ENCODE measurements around the gene CHURC1.
A peak's percentile ranks its signal among the peaks of the same experiment; 100 is the strongest.

DNA sequence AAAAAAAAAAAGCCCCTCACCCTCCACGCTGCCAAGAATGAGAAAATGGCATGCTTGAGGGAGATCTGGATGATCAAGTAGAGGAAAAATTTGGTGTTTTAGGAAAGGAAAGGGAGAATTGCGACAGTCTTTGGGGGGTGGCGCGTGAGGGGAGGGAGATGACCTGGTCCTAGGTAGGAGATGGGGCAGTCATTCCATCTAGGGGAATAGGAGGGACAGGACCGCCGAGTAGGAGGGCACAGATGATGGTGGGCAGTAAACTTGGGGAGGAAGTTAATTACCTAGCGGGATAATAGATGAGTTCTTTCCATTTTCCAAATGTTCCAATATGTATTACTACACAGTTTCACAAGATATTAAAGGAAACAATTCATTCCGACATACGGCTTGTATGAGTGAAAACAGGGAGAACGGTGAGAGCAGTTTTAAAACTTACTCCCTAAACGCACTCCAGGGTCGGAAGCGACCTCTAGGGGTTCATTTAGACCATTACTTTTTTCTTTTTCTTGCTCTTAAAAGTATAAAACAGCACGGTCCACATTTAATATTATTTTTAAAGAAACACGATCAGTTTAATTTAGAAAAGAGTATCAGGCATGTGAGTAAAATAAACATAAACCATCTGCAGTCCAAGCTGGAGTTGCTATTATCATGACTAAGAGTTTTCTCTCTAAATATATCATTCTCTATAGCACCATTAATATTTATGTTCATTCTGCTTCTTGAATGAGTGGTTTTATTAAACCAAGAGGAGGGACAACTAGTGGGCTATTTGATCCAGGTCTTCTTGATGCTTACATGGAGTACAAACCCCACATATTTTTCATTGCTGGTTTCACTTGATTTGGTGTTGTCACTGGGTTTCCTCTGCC lies 69.4 kb downstream of the CHURC1 start:
- TF ChIP-seq, protein P1, sequence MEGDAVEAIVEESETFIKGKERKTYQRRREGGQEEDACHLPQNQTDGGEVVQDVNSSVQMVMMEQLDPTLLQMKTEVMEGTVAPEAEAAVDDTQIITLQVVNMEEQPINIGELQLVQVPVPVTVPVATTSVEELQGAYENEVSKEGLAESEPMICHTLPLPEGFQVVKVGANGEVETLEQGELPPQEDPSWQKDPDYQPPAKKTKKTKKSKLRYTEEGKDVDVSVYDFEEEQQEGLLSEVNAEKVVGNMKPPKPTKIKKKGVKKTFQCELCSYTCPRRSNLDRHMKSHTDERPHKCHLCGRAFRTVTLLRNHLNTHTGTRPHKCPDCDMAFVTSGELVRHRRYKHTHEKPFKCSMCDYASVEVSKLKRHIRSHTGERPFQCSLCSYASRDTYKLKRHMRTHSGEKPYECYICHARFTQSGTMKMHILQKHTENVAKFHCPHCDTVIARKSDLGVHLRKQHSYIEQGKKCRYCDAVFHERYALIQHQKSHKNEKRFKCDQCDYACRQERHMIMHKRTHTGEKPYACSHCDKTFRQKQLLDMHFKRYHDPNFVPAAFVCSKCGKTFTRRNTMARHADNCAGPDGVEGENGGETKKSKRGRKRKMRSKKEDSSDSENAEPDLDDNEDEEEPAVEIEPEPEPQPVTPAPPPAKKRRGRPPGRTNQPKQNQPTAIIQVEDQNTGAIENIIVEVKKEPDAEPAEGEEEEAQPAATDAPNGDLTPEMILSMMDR (IDR thresholded peaks at IDR 0.05), result peak; percentile 45 to 83 (median 62)
- TF ChIP-seq POLR2AphosphoS5 (IDR thresholded peaks at IDR 0.05) (no peak), POLR2A (IDR thresholded peaks at IDR 0.05) (no peak), EP300 (IDR thresholded peaks at IDR 0.05) (no peak)

Measured in gastroesophageal sphincter (tissue), 3 donors.